Stimulated activated CD4-positive, alpha-beta T cell treated with anti-CD3 and anti-CD28 coated beads, Interleukin-12 subunit alpha, Interleukin-12 subunit beta, amount 100 ng/mL, for 48 hours (primary cell): ENCODE data around the gene CMTM6.
"Not testable (repeated sequence)": the region's sequence is repeated elsewhere in the genome, so short reads cannot be mapped to it uniquely, and the experiment has no call there.

Experiments
- DNase-seq, 3 donors: peaks; one replicate each; pipeline ENCODE4 v3.0.0-alpha.2; 2020; ENCODE audit warnings: low read depth in 2 of 3, low spot score in 1 of 3

CMTM6 gene, protein sequence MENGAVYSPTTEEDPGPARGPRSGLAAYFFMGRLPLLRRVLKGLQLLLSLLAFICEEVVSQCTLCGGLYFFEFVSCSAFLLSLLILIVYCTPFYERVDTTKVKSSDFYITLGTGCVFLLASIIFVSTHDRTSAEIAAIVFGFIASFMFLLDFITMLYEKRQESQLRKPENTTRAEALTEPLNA

GRCh38 chr3:32502118-32502945 lies at the start of gene CMTM6:
CMTM6 (minus strand) TSS chr3:32502852; CDS start chr3:32502745, 107 bp downstream.
- DNase-seq = peak; percentile 41 to 66 (median 62)

DNA sequence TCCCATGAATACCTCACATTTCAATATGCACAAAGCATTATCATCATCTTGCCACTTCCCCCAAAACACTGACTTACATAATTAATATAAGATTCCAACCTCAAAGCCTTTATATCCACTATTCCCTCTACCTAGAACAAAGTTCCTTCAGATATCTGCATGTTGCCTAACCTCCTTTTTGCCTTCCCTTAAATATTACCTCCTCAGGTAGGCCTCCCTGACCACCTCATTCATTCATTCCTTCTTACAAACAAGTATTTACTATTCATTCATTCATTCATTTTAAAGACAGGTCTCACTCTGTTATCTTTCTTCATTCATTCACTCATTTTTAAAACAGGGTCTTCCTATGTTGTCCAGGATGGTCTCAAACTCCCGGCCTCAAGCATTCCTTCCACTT lies 49.4 kb upstream of the CMTM6 start:
- DNase-seq = no peak

GRCh38 chr3:32551496-32551895 lies 48.8 kb upstream of the CMTM6 start:
- DNase-seq = no peak

GRCh38 chr3:32551087-32551486 lies 48.4 kb upstream of the CMTM6 start:
- DNase-seq = no peak

DNA sequence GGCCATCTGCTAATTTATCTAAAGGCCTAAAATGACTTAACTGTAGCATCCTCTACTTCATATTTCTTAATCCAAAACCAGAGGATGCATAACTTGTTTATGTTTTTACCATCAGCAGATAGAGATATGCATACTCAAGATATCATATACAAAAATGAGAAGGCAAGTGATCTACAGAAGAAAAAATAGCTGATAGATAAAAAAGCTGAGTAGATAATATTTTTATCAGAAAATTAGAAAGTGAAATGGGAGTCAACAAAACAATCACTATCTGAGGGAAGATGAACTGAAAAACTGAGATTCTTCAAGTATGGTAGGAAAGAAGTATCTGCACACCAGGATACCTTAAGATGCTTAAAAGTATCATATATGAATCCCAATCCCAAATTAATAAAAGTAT lies 42.7 kb upstream of the CMTM6 start:
- no peak for DNase-seq

GRCh38 chr3:32544894-32545293 lies 42.2 kb upstream of the CMTM6 start:
- no peak for DNase-seq

DNA sequence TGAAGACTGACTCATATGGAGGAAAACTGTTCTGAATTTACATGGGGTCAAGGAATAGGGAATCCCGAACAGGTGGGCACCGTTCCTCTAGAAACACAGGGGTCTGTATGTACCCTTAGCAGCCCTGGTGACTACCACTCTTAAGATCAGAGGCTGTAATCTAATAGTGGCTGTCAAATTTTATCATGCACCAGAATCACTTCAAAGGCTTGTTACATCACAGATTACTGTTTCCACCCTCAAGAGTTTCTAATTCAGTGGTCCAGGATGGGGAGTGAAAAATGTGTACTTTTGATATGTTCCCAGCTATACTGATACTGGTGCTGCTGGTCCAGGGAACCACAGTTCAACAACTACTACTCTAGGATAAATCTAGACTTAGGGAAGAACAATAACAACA lies 40.2 kb upstream of the CMTM6 start:
- no peak for DNase-seq

GRCh38 chr3:32540899-32541298 lies 38.2 kb upstream of the CMTM6 start:
- no peak for DNase-seq

- no peak for DNase-seq
Observed at GRCh38 chr3:32532434-32532833, 29.8 kb upstream of the CMTM6 start.

GRCh38 chr3:32531010-32531647 lies 28.5 kb upstream of the CMTM6 start:
- no peak for DNase-seq

DNA sequence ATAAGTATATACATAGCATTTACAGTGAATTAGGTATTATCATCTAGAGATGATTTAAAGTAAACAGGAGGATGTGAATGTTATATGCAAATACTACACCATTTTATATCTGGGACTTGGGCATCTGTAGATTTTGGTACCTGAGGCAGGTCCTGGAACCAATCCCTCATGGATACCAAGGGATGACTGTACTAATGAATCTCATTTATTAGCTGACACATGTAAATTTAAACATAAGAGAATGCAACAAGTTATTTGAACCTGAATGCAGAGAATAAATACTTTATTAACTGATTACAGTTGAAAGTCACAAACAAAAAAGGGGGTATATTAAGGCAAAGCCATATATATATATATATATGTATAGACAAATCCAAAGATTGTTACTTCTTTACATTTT lies 23.1 kb upstream of the CMTM6 start:
- no peak for DNase-seq

- DNase-seq = no peak
Observed at GRCh38 chr3:32522682-32523081, 20.0 kb upstream of the CMTM6 start.

DNA sequence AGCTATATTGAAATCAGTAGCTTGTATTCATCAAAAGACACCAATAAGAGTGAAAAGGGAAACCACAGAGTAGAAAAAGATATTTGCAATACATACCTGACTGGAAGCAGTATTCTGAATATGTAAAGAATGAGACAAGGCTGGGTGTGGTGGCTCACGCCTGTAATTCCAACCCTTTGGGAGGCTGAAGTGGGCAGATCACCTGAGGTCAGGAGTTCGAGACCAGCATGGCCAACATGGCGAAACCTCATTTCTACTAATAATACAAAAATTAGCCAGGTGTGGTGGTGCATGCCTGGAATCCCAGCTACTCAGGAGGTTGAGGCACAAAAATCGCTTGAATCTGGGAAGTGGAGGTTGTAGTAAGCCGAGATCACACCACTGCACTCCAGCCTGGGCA lies 16.3 kb upstream of the CMTM6 start:
- DNase-seq = not testable (repeated sequence)

DNA sequence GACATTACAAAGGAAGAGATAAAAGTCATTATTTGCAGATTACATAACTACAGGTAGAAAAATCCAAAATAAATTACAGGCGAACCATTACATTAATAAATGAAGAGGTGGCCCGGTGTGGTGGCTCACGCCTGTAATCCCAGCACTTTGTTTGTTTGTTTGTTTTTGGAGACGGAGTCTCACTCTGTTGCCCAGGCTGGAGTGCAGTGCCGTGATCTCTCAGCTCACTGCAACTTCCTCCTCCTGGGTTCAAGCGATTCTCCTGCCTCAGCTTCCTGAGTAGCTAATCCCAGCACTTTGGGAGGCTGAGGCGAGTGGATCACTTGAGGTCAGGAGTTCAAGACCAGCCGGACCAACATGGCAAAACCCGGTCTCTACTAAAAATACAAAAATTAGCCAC lies 14.1 kb upstream of the CMTM6 start:
- DNase-seq = not testable (repeated sequence)

- DNase-seq = no peak
Observed at GRCh38 chr3:32511005-32511404, 8.4 kb upstream of the CMTM6 start.

GRCh38 chr3:32510075-32510724 lies 7.5 kb upstream of the CMTM6 start:
- DNase-seq = peak; percentile 30 to 65 (median 35)

GRCh38 chr3:32508711-32509110 lies 6.1 kb upstream of the CMTM6 start:
- DNase-seq = no peak

GRCh38 chr3:32506466-32506865 lies 3.8 kb upstream of the CMTM6 start:
- no peak for DNase-seq

DNA sequence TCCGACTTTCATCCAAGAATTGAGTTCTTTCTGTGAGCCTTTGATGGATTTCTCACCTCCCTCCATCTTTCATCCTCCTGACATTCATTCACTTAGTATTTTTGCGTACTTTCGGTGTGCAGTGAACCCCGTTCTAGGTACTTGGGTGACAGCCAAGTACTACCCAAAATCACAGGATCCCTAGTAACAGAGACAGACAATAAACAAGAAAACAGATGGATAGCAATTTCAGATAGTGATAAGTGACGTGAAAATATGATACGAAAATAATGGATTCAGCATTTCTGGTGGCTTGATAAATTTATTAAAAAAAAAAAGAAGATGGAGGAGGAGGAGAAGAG lies 264 bp upstream of the CMTM6 start:
- DNase-seq = no peak

- DNase-seq = no peak
Observed at GRCh38 chr3:32501783-32502117, 902 bp downstream of the CMTM6 start.

DNA sequence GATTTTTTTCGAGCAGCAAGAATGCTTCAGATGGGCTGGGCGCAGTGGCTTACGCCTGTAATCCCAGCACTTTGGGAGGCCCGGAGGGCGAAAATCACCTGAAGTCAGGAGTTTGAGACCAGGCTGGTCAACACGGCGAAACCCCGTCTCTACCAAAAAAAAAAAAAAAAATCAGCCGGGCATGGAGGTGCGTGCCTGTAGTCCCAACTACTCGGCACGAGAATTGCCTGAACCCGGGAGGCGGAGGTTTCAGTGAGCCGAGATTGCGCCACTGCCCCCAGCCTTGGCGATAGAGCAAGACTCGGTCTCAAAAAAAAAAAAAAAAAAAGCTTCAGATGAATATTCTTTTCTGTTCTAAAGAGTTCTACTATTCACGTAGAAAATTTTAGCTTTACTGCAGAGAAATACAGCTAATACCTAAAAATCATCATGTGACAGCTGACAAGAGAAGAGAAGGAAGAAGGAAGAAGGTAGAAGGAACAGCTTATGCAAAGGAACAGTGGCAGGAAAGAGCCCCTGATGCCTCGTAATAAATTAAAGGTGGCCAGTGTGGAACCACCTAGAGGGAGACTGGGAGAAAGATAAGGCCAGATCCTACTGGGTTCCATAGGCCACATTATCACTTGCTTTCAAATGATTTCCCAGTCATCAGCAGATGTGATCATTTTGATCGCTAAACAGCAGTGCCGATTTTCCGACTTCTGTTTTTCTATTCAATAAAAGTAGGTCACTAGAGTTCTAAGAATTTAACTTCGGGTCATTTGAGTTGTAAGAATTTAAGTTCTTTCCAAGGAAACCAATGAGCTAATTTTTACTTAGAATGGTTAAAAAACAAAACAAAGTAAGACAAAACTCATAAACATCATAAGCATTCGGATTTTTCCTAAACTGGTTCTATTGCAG lies 1.5 kb downstream of the CMTM6 start:
- no peak for DNase-seq
